Measurements from ENCODE around the gene PLOD1. TPM values are rescaled to one million over a fixed set of nuclear protein-coding genes. Genes with fewer than 3 reads are reported as not detected.

PLOD1 gene
- total and polyA plus RNA-seq, 2 experiments from 2014 or later, result 22.4 to 62.9 TPM

DNA sequence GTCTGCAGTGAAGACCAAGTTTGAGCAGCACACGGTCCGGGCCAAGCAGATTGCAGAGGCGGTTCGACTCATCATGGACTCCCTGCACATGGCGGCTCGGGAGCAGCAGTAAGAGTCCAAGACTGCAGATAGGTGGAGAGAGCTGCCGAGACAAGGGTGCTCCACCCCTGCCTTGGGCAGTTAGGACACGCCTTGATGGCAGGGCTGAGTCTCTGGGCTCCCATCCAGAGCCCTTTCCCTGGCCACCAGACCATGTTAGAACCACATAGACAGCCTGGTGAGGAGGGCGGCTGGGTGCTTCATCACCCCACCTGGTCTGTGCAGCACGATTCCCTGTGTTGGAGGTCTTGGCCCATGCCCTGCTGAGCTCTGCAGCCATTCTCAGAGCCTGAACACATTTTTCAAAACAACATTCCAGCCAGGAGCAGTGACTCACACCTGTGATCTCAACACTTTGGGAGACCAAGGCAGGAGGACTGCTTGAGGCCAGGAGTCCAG, 67.5 kb downstream of the PLOD1 start:
- no peak overlapping the region; the same call in 1 of the 2 replicates for H3K27ac Mint-ChIP-seq
- Histone ChIP-seq H4K20me1 (replicated peaks; ENCODE audit: insufficient read depth) (no peaks in the 10 kb centered on the region), H3F3A (replicated peaks; ENCODE audit: low read depth) (peaks cover 3% of the 10 kb centered on the region), H3K9me2 (ENCODE audit: insufficient read depth) (no peaks in the 10 kb centered on the region), H3K79me2 (replicated peaks; ENCODE audit: insufficient read depth) (no peaks in the 10 kb centered on the region), H3K27me3 (ENCODE audit: insufficient read depth) (no peaks in the 10 kb centered on the region), H3K36me3 (ENCODE audit: insufficient read depth) (peaks cover 65% of the 10 kb centered on the region), H3K27ac (ENCODE audit: low read depth) (no peak overlapping the region), H3K4me3 (no peak overlapping the region), H3K4me2 (no peak overlapping the region), H2AFZ (no peak overlapping the region), H3K4me1 (ENCODE audit: insufficient read depth) (no peaks in the 10 kb centered on the region)
- H3K36me3 Mint-ChIP-seq (ENCODE audit: low read depth), result peaks cover 87% of the 10 kb centered on the region
- DNase-seq (ENCODE audit: low spot score) (no peak), ATAC-seq (no peak)
- peaks cover 2% of the 10 kb centered on the region for H3K27me3 Mint-ChIP-seq (ENCODE audit: insufficient read depth, low read depth, poor library complexity)
- H3K9me3 Mint-ChIP-seq, result no peaks in the 10 kb centered on the region; the same call in 2 of the 3 replicates
- no peak overlapping the region for H3K4me3 Mint-ChIP-seq
- no peaks in the 10 kb centered on the region for H3K4me1 Mint-ChIP-seq
- TF ChIP-seq JUNB (IDR thresholded peaks at IDR 0.05; ENCODE audit: unreplicated experiment), result no peak
- TF ChIP-seq, protein P1, sequence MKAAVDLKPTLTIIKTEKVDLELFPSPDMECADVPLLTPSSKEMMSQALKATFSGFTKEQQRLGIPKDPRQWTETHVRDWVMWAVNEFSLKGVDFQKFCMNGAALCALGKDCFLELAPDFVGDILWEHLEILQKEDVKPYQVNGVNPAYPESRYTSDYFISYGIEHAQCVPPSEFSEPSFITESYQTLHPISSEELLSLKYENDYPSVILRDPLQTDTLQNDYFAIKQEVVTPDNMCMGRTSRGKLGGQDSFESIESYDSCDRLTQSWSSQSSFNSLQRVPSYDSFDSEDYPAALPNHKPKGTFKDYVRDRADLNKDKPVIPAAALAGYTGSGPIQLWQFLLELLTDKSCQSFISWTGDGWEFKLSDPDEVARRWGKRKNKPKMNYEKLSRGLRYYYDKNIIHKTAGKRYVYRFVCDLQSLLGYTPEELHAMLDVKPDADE (IDR thresholded peaks at IDR 0.05), result no peak
- TF ChIP-seq POLR2AphosphoS5 (IDR thresholded peaks at IDR 0.05; ENCODE audit: low read depth), result no peak
- no peak for TF ChIP-seq EZH2 (IDR thresholded peaks at IDR 0.05; ENCODE audit: low read depth, unreplicated experiment)
- no peak for TF ChIP-seq CREB1 (CRISPR knock-in tag; IDR thresholded peaks at IDR 0.05; ENCODE audit: low read depth)
- TF ChIP-seq, protein P2, sequence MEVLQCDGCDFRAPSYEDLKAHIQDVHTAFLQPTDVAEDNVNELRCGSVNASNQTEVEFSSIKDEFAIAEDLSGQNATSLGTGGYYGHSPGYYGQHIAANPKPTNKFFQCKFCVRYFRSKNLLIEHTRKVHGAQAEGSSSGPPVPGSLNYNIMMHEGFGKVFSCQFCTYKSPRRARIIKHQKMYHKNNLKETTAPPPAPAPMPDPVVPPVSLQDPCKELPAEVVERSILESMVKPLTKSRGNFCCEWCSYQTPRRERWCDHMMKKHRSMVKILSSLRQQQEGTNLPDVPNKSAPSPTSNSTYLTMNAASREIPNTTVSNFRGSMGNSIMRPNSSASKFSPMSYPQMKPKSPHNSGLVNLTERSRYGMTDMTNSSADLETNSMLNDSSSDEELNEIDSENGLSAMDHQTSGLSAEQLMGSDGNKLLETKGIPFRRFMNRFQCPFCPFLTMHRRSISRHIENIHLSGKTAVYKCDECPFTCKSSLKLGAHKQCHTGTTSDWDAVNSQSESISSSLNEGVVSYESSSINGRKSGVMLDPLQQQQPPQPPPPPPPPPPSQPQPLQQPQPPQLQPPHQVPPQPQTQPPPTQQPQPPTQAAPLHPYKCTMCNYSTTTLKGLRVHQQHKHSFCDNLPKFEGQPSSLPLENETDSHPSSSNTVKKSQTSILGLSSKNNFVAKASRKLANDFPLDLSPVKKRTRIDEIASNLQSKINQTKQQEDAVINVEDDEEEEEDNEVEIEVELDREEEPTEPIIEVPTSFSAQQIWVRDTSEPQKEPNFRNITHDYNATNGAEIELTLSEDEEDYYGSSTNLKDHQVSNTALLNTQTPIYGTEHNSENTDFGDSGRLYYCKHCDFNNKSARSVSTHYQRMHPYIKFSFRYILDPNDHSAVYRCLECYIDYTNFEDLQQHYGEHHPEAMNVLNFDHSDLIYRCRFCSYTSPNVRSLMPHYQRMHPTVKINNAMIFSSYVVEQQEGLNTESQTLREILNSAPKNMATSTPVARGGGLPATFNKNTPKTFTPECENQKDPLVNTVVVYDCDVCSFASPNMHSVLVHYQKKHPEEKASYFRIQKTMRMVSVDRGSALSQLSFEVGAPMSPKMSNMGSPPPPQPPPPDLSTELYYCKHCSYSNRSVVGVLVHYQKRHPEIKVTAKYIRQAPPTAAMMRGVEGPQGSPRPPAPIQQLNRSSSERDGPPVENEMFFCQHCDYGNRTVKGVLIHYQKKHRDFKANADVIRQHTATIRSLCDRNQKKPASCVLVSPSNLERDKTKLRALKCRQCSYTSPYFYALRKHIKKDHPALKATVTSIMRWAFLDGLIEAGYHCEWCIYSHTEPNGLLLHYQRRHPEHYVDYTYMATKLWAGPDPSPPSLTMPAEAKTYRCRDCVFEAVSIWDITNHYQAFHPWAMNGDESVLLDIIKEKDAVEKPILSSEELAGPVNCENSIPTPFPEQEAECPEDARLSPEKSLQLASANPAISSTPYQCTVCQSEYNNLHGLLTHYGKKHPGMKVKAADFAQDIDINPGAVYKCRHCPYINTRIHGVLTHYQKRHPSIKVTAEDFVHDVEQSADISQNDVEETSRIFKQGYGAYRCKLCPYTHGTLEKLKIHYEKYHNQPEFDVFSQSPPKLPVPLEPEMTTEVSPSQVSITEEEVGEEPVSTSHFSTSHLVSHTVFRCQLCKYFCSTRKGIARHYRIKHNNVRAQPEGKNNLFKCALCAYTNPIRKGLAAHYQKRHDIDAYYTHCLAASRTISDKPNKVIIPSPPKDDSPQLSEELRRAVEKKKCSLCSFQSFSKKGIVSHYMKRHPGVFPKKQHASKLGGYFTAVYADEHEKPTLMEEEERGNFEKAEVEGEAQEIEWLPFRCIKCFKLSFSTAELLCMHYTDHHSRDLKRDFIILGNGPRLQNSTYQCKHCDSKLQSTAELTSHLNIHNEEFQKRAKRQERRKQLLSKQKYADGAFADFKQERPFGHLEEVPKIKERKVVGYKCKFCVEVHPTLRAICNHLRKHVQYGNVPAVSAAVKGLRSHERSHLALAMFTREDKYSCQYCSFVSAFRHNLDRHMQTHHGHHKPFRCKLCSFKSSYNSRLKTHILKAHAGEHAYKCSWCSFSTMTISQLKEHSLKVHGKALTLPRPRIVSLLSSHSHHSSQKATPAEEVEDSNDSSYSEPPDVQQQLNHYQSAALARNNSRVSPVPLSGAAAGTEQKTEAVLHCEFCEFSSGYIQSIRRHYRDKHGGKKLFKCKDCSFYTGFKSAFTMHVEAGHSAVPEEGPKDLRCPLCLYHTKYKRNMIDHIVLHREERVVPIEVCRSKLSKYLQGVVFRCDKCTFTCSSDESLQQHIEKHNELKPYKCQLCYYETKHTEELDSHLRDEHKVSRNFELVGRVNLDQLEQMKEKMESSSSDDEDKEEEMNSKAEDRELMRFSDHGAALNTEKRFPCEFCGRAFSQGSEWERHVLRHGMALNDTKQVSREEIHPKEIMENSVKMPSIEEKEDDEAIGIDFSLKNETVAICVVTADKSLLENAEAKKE (CRISPR knock-in tag; IDR thresholded peaks at IDR 0.05), result no peak
- TF ChIP-seq, protein P3, sequence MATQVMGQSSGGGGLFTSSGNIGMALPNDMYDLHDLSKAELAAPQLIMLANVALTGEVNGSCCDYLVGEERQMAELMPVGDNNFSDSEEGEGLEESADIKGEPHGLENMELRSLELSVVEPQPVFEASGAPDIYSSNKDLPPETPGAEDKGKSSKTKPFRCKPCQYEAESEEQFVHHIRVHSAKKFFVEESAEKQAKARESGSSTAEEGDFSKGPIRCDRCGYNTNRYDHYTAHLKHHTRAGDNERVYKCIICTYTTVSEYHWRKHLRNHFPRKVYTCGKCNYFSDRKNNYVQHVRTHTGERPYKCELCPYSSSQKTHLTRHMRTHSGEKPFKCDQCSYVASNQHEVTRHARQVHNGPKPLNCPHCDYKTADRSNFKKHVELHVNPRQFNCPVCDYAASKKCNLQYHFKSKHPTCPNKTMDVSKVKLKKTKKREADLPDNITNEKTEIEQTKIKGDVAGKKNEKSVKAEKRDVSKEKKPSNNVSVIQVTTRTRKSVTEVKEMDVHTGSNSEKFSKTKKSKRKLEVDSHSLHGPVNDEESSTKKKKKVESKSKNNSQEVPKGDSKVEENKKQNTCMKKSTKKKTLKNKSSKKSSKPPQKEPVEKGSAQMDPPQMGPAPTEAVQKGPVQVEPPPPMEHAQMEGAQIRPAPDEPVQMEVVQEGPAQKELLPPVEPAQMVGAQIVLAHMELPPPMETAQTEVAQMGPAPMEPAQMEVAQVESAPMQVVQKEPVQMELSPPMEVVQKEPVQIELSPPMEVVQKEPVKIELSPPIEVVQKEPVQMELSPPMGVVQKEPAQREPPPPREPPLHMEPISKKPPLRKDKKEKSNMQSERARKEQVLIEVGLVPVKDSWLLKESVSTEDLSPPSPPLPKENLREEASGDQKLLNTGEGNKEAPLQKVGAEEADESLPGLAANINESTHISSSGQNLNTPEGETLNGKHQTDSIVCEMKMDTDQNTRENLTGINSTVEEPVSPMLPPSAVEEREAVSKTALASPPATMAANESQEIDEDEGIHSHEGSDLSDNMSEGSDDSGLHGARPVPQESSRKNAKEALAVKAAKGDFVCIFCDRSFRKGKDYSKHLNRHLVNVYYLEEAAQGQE (IDR thresholded peaks at IDR 0.05; ENCODE audit: unreplicated experiment), result no peak
- no peak for TF ChIP-seq ZNF331 (CRISPR knock-in tag; IDR thresholded peaks at IDR 0.05; ENCODE audit: low read depth)
- TF ChIP-seq ZNF114 (CRISPR knock-in tag; IDR thresholded peaks at IDR 0.05), result no peak
- TF ChIP-seq NANOG (IDR thresholded peaks at IDR 0.05; ENCODE audit: borderline replicate concordance), result no peak
- TF ChIP-seq, protein P4, sequence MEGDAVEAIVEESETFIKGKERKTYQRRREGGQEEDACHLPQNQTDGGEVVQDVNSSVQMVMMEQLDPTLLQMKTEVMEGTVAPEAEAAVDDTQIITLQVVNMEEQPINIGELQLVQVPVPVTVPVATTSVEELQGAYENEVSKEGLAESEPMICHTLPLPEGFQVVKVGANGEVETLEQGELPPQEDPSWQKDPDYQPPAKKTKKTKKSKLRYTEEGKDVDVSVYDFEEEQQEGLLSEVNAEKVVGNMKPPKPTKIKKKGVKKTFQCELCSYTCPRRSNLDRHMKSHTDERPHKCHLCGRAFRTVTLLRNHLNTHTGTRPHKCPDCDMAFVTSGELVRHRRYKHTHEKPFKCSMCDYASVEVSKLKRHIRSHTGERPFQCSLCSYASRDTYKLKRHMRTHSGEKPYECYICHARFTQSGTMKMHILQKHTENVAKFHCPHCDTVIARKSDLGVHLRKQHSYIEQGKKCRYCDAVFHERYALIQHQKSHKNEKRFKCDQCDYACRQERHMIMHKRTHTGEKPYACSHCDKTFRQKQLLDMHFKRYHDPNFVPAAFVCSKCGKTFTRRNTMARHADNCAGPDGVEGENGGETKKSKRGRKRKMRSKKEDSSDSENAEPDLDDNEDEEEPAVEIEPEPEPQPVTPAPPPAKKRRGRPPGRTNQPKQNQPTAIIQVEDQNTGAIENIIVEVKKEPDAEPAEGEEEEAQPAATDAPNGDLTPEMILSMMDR (conservative IDR thresholded peaks at IDR 0.05; ENCODE audit: low read depth in 2 of 2), result no peak
